Measurements from ENCODE around the gene TVP23A.
"Not testable (repeated sequence)": the region's sequence is repeated elsewhere in the genome, so short reads cannot be mapped to it uniquely, and the experiment has no call there.

TVP23A gene

GRCh38 chr16:10835281-10835931, 16.8 kb upstream of the TVP23A start:
- no peak for DNase-seq

- no peak for DNase-seq
Measured at GRCh38 chr16:10834766-10835165, 16.2 kb upstream of the TVP23A start.

- no peak for DNase-seq
Measured at GRCh38 chr16:10834130-10834529, 15.5 kb upstream of the TVP23A start.

- DNase-seq: no peak
Measured at GRCh38 chr16:10833271-10833670, 14.7 kb upstream of the TVP23A start.

GRCh38 chr16:10831894-10832886, 13.6 kb upstream of the TVP23A start:
- no peak for DNase-seq

GRCh38 chr16:10830240-10830639, 11.6 kb upstream of the TVP23A start:
- not testable (repeated sequence) for DNase-seq

GRCh38 chr16:10829390-10830098, 10.9 kb upstream of the TVP23A start:
- not testable (repeated sequence) for DNase-seq

- DNase-seq: no peak
Measured at GRCh38 chr16:10828851-10829366, 10.3 kb upstream of the TVP23A start.

GRCh38 chr16:10827691-10828341, 9.2 kb upstream of the TVP23A start:
- DNase-seq: no peak

- DNase-seq: no peak
Measured at GRCh38 chr16:10824111-10824893, 5.7 kb upstream of the TVP23A start.

GRCh38 chr16:10822702-10823101, 4.1 kb upstream of the TVP23A start:
- no peak for DNase-seq

- no peak for DNase-seq
Measured at GRCh38 chr16:10820546-10820945, 2.0 kb upstream of the TVP23A start.

GRCh38 chr16:10817514-10817913, 1.1 kb downstream of the TVP23A start:
- no peak for DNase-seq

GRCh38 chr16:10813099-10813455, 5.5 kb downstream of the TVP23A start:
- DNase-seq: no peak

GRCh38 chr16:10812312-10813098, 6.1 kb downstream of the TVP23A start:
- DNase-seq: no peak

GRCh38 chr16:10809706-10810105, 8.9 kb downstream of the TVP23A start:
- no peak for DNase-seq

GRCh38 chr16:10808850-10809249, 9.7 kb downstream of the TVP23A start:
- DNase-seq: no peak

- DNase-seq: no peak
Measured at GRCh38 chr16:10808218-10808617, 10.4 kb downstream of the TVP23A start.

GRCh38 chr16:10806698-10807097, 11.9 kb downstream of the TVP23A start:
- peak; percentile 3 for DNase-seq

GRCh38 chr16:10805334-10805733, 13.3 kb downstream of the TVP23A start:
- no peak for DNase-seq

- DNase-seq: no peak
Measured at GRCh38 chr16:10799736-10800135, 18.9 kb downstream of the TVP23A start.
